OCI-LY7 (cell line): Measurements from ENCODE around the gene CERS6. TPM values are rescaled to one million over a fixed set of nuclear protein-coding genes. Genes with fewer than 3 reads are reported as not detected.

Experiments
- BruUV-seq: library from RNA; stranded (reverse); fragments of 400-500 nt; replicated peaks from 2 replicates; lab custom pipeline; 2021; lab: Mats Ljungman, UMichigan
- CTCF ChIA-PET: fragments of 300-600 bp; sonication (Branson Sonifier 250); formaldehyde crosslinking; loops from one replicate; lab custom pipeline; 2022; ENCODE audit warnings: antibody characterized with exemption; ENCODE audit not compliant: unreplicated experiment; lab: Charles Lee
- POLR2A ChIA-PET: fragments of 300-600 bp; sonication (Branson Sonifier 250); formaldehyde crosslinking; loops from one replicate; lab custom pipeline; 2022; ENCODE audit warnings: antibody characterized with exemption; lab: Charles Lee
- DNase-seq: peaks from one replicate; pipeline ENCODE4 v3.0.0-alpha.2; 2015; ENCODE audit warnings: low spot score
- H2AFZ ChIP-seq: fragments of 200-600 bp; sonication (generic), shearing (Covaris generic); 2 replicates; pipeline ENCODE4 v1.6.1; 2014; ENCODE audit warnings: mild to moderate bottlenecking, antibody characterized with exemption, low read length, moderate library complexity
- H3K27ac ChIP-seq: fragments of 200-600 bp; sonication (generic); 2 replicates; pipeline ENCODE4 v1.5.1; 2014; ENCODE audit warnings: mixed run types, low read depth, mild to moderate bottlenecking, moderate library complexity, low read length, inconsistent platforms; ENCODE audit not compliant: poor library complexity, severe bottlenecking
- H3K36me3 ChIP-seq: fragments of 200-600 bp; sonication (generic); 2 replicates; pipeline ENCODE4 v1.6.1; 2014; ENCODE audit warnings: mild to moderate bottlenecking, antibody characterized with exemption, low read length, moderate library complexity, mixed read lengths; ENCODE audit not compliant: insufficient read depth
- H3K4me1 ChIP-seq: fragments of 200-600 bp; sonication (generic); 2 replicates; pipeline ENCODE4 v1.5.1; 2014; ENCODE audit warnings: mild to moderate bottlenecking, low read length; ENCODE audit not compliant: insufficient read depth, poor library complexity, severe bottlenecking
- H3K4me2 ChIP-seq: fragments of 200-600 bp; sonication (generic); 2 replicates; pipeline ENCODE4 v1.6.1; 2014; ENCODE audit warnings: mild to moderate bottlenecking, low read length
- H3K4me3 ChIP-seq: fragments of 200-600 bp; sonication (generic); 2 replicates; pipeline ENCODE4 v1.5.1; 2014; ENCODE audit warnings: mild to moderate bottlenecking, low read depth, low read length; ENCODE audit not compliant: poor library complexity, severe bottlenecking
- H3K79me2 ChIP-seq: fragments of 200-600 bp; sonication (generic); 2 replicates; pipeline ENCODE4 v1.6.1; 2016; ENCODE audit warnings: low read depth, mild to moderate bottlenecking, low read length, moderate library complexity, mixed read lengths; ENCODE audit not compliant: insufficient read depth
- H3K9me2 ChIP-seq: fragments of 200-600 bp; sonication (generic); 2 replicates; pipeline ENCODE4 v1.6.1; 2016; ENCODE audit warnings: mild to moderate bottlenecking, low read length, mixed read lengths; ENCODE audit not compliant: insufficient read depth
- H3K9me3 ChIP-seq: fragments of 200-600 bp; sonication (generic); 2 replicates; pipeline ENCODE4 v1.6.1; 2014; ENCODE audit warnings: mild to moderate bottlenecking, mixed run types, low read length, mixed read lengths
- H4K20me1 ChIP-seq: fragments of 200-600 bp; sonication (generic); 2 replicates; pipeline ENCODE4 v1.6.1; 2014; ENCODE audit warnings: mild to moderate bottlenecking, antibody characterized with exemption, low read length, moderate library complexity, mixed read lengths; ENCODE audit not compliant: insufficient read depth
- CTCF ChIP-seq: fragments of 200-600 bp; sonication (generic); conservative IDR thresholded peaks from 2 replicates; pipeline ENCODE4 v1.5.1; 2014; ENCODE audit warnings: mild to moderate bottlenecking, antibody characterized with exemption, low read length, moderate library complexity, mixed read lengths
- EZH2phosphoT487 ChIP-seq: fragments of 200-600 bp; sonication (generic); IDR thresholded peaks from 2 replicates; pipeline ENCODE4 v1.6.1; 2018; ENCODE audit warnings: low read depth, borderline replicate concordance, mild to moderate bottlenecking, mixed run types, antibody characterized with exemption, low read length, moderate library complexity, mixed read lengths
- intact Hi-C: fragments of 100-400 bp; cut with micrococcal nuclease; formaldehyde crosslinking; loops from one replicate; pipeline ENCODE4 v1.10.0; 2022; ENCODE audit not compliant: unreplicated experiment
- total RNA-seq, 2 experiments: library from RNA; depleted of rRNA in 1 of 2; stranded (reverse); fragments of >200 nt in 1 of 2; shearing (Covaris generic) in 1 of 2; gene quantifications; 2 replicates each; pipeline ENCODE4 v1.2.3, GENCODE V29; 2014 to 2022

CERS6 gene
- total RNA-seq, 2 experiments from 2014 or later, result 0.04 TPM; not detected in 1

DNA sequence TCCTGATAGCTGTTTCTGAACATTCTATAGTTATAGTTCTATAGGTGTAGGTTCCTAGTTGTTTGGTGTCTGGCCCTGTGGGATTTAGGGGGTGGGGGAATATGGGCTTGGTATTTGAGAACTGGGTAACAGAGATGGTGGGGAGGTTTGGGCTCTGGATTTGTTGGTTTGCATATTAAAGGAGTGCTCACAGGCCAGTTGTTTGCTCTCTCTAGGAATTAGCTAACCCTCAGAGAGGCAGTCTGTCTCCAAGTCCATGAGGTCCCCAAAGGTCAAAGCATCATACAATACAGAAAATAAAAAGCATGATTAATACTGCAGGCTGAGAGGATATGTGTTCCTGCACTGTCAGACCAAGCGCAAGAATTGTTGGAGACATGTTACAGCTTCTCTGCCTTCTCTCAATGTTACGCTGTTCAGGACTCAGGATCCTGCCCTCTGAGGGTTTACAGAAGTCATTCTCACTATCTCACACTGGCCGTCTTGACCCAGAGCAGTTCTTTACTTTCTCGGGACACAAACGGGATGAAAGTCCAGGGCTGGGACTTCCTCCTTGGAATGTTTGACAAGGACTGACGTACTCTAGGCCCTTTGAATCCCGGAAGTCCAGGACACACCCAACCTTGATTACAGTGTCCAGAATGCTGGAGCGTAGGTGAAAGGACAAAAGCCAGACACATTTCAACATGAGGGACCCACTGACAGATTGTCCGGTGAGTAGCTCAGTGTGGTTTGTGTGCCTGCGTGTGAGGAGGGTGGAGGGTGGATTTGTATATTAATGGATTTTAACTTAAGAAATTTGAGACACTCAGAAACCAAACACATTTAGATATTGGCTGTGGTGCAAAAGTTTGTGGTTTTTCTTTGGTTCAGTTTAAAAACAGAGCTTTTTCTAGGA, 346.1 kb downstream of the CERS6 start, which contains the start of gene NOSTRIN:
NOSTRIN (plus strand) TSS at position 677 of the 898 bp plus-strand sequence; CDS start at position 687, 10 bp downstream.
- CTCF ChIA-PET, result no interaction called here
- TF ChIP-seq EZH2phosphoT487, result no peak
- no peak for TF ChIP-seq CTCF

DNA sequence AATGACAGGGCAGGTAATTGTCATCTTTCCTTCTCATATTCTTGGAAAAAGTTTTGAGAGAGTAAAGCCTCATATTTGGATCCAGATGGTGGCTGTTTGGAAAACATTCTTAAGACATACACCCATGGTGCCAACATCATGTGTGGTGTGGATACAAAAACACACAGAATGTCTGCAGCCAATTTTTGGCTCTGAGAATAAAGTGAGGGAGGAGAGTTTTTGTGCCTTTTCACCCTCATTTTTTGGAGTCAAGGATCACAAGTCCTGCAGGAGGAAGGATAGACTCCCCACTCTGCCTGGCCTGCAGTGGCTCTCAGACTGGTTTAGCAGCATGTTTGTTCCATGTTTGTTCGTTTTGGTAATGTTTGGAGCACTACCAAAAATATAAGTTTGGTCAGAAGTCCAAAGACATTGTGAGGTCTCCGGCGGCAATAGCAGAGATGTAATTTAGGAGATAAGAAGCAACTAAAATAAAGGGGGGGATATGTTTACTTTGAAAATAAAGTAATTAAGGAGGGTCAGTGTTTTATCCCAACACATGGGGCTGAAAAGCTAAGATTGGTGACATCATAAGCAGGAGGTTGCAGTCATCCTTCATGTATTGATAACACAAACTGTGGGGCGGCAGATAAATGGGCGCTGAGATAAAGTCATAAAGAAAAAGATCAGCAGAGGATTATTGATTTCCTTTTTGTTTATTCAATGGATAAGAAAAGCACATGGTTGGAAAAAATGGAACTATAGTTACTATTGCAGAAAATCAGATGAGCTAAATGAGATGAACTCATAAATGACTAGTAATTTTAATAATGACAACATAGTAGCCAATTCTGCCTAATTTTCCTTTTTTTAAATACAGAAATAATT, 347.0 kb downstream of the CERS6 start:
- H3K9me3 ChIP-seq, result no peaks in the 10 kb centered on the region
- H3K4me1 ChIP-seq, result no peaks in the 10 kb centered on the region
- no peak overlapping the region for H2AFZ ChIP-seq
- no TSS peak for BruUV-seq
- DNase-seq, result no peak
- H3K27ac ChIP-seq, result no peak overlapping the region
- no peaks in the 10 kb centered on the region for H3K9me2 ChIP-seq
- ChIA-PET POLR2A (no interaction called here), CTCF (no interaction called here)
- H3K36me3 ChIP-seq, result no peaks in the 10 kb centered on the region
- H3K4me2 ChIP-seq, result no peak overlapping the region
- intact Hi-C loops, result no loop called here
- H4K20me1 ChIP-seq, result no peaks in the 10 kb centered on the region
- H3K79me2 ChIP-seq, result no peaks in the 10 kb centered on the region
- no peak for TF ChIP-seq EZH2phosphoT487
- no peak overlapping the region for H3K4me3 ChIP-seq

More for the DNA sequence above, 346.1 kb downstream of the CERS6 start, which contains the start of gene NOSTRIN:
- BruUV-seq, result no TSS peak
- no peaks in the 10 kb centered on the region for H3K4me1 ChIP-seq
- no peaks in the 10 kb centered on the region for H3K9me3 ChIP-seq
- H3K4me3 ChIP-seq, result no peak within 1 kb of the TSS
- no peaks in the 10 kb centered on the region for H3K79me2 ChIP-seq
- H3K27ac ChIP-seq, result no peak within 1 kb of the TSS
- H3K9me2 ChIP-seq, result no peaks in the 10 kb centered on the region
- POLR2A ChIA-PET, result interaction anchor here (0.6 kb wide), 1 partner anchor 352 kb away, joined by 3 read pairs; no protein-coding TSS in a partner anchor
- H2AFZ ChIP-seq, result no peak within 1 kb of the TSS
- H4K20me1 ChIP-seq, result no peaks in the 10 kb centered on the region
- no peak within 1 kb of the TSS for H3K4me2 ChIP-seq
- no peak for DNase-seq
- intact Hi-C loops, result no loop called here
- H3K36me3 ChIP-seq, result no peaks in the 10 kb centered on the region

GRCh38 chr2:168804214-168804613, 348.1 kb downstream of the CERS6 start:
- Histone ChIP-seq H3K9me2 (no peaks in the 10 kb centered on the region), H2AFZ (no peak overlapping the region), H3K79me2 (no peaks in the 10 kb centered on the region), H3K4me3 (no peak overlapping the region), H3K36me3 (no peaks in the 10 kb centered on the region), H3K4me2 (no peak overlapping the region), H4K20me1 (no peaks in the 10 kb centered on the region), H3K27ac (no peak overlapping the region), H3K4me1 (no peaks in the 10 kb centered on the region), H3K9me3 (no peaks in the 10 kb centered on the region)
- no peak for TF ChIP-seq EZH2phosphoT487
- no peak for TF ChIP-seq CTCF
- no peak for DNase-seq
- ChIA-PET POLR2A (interaction anchor here (0.7 kb wide), 1 partner anchor 30 kb away, joined by 3 read pairs; no protein-coding TSS in a partner anchor), CTCF (no interaction called here)
- intact Hi-C loops, result no loop called here
- no TSS peak for BruUV-seq
